Measurements from ENCODE around the gene METTL3.
"Not testable (repeated sequence)": the region's sequence is repeated elsewhere in the genome, so short reads cannot be mapped to it uniquely, and the experiment has no call there.

DNA sequence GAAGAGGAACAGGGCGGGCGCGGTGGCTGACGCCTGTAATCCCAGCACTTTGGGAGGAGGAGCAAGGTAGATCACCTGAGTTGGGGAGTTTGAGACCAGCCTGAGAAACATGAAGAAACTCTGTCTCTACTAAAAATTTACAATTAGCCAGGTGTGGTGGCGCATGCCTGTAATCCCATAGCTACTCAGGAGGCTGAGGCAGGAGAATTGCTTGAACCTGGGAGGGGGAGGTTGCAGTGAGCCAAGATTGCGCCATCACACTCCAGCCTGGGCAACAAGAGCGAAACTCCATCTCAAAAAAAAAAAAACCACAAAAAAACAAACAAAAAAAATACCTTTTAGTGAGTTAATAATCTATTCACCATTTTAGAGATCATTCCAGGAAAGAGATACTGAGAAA, 33.4 kb upstream of the METTL3 start:
- TF ChIP-seq ZNF274 (IDR thresholded peaks at IDR 0.05; ENCODE audit: low read depth, low read length); YY1 (IDR thresholded peaks at IDR 0.05; ENCODE audit: insufficient read depth, insufficient read length): not testable (repeated sequence)
